B cell (primary cell): ENCODE data around the gene DPH2. TPM values are rescaled to one million over a fixed set of nuclear protein-coding genes. Genes with fewer than 3 reads are reported as not detected.

Source experiments
- ATAC-seq: fragments of 200-7000 bp; cut with Tn5 transposase; one replicate; pipeline ENCODE4 v1.10.0; 2021; ENCODE audit warnings: low read depth, mild to moderate bottlenecking, moderate number of reproducible peaks, moderate library complexity
- CTCF ChIA-PET: fragments of 350-600 bp; sonication (Branson Sonifier 250); formaldehyde crosslinking; loops from one replicate; lab custom pipeline; 2021; ENCODE audit warnings: antibody characterized with exemption, inconsistent platforms; lab: Charles Lee
- POLR2A ChIA-PET: fragments of 350-600 bp; sonication (Branson Sonifier 250); formaldehyde crosslinking; loops from one replicate; lab custom pipeline; 2021; ENCODE audit warnings: antibody characterized with exemption; lab: Charles Lee
- DNase-seq: peaks from one replicate; pipeline ENCODE4 v3.0.0; 2013
- H2AFZ ChIP-seq: 2 replicates; pipeline ENCODE4 v1.6.1; 2012; ENCODE audit warnings: mild to moderate bottlenecking, low read depth, low read length; ENCODE audit not compliant: insufficient read depth, poor library complexity, severe bottlenecking
- H3K27ac ChIP-seq, 2 donors: 1 replicate in 1 of 2; 2 replicates in 1 of 2; pipeline ENCODE4 v1.5.1; 2012 to 2013; ENCODE audit warnings: low read length in 2 of 2, mild to moderate bottlenecking in 2 of 2, moderate library complexity in 1 of 2
- H3K27me3 ChIP-seq, 4 experiments: fragments of 200-600 bp in 1 of 4; sonication (generic) in 1 of 4; replicated peaks in 1 of 4; 1 replicate in 2 of 4; 2 replicates in 2 of 4; pipeline versions ENCODE4 v1.6.1 to v1.7.0; 2013 to 2016; ENCODE audit warnings: low read length in 3 of 4, mild to moderate bottlenecking in 2 of 4, mixed read lengths in 1 of 4, moderate library complexity in 1 of 4; ENCODE audit not compliant: insufficient read depth in 4 of 4, control insufficient read depth in 3 of 4; ENCODE audit errors: control extremely low read depth in 1 of 4
- H3K36me3 ChIP-seq, 2 experiments: replicated peaks in 1 of 2; 1 replicate in 1 of 2; 2 replicates in 1 of 2; pipeline versions ENCODE4 v1.6.1 to v1.7.1; 2013; ENCODE audit warnings: low read length in 1 of 2; ENCODE audit not compliant: insufficient read depth in 2 of 2, control insufficient read depth in 1 of 2; ENCODE audit errors: control extremely low read depth in 1 of 2, extremely low read depth in 1 of 2
- H3K4me1 ChIP-seq, 2 donors: fragments of 200-600 bp in 1 of 2; sonication (generic) in 1 of 2; 1 replicate in 1 of 2; 2 replicates in 1 of 2; pipeline versions ENCODE4 v1.5.1 to v1.6.1; 2013 to 2017; ENCODE audit warnings: low read length in 2 of 2; ENCODE audit not compliant: control insufficient read depth in 2 of 2, insufficient read depth in 2 of 2
- H3K4me2 ChIP-seq: replicated peaks from 2 replicates; pipeline ENCODE3; 2012; ENCODE audit warnings: mild to moderate bottlenecking, low read depth, low read length; ENCODE audit not compliant: poor library complexity, severe bottlenecking
- H3K4me3 ChIP-seq, 5 experiments: fragments of 200-600 bp in 1 of 5; sonication (generic) in 1 of 5; 1 replicate in 3 of 5; 2 replicates in 2 of 5; pipeline versions ENCODE4 v1.5.1 to v1.7.0; 2011 to 2016; ENCODE audit warnings: low read length in 4 of 5, mild to moderate bottlenecking in 4 of 5, low read depth in 2 of 5, control low read depth in 1 of 5, moderate library complexity in 1 of 5; ENCODE audit not compliant: insufficient read depth in 1 of 5; ENCODE audit errors: control extremely low read depth in 1 of 5, extremely low read depth in 1 of 5
- H3K79me2 ChIP-seq: fragments of 200-600 bp; sonication (generic); one replicate; pipeline ENCODE4 v1.6.0; 2016; ENCODE audit warnings: low read length; ENCODE audit not compliant: control insufficient read depth, insufficient read depth
- H3K9ac ChIP-seq: fragments of 200-600 bp; sonication (generic); 2 replicates; pipeline ENCODE4 v1.6.1; 2017; ENCODE audit warnings: mild to moderate bottlenecking, low read length, moderate library complexity
- H3K9me3 ChIP-seq, 3 donors: one replicate each; pipeline versions ENCODE4 v1.6.1 to v1.7.1; 2013; ENCODE audit warnings: low read length in 2 of 3; ENCODE audit not compliant: control insufficient read depth in 2 of 3, insufficient read depth in 1 of 3; ENCODE audit errors: control extremely low read depth in 1 of 3
- H4K20me1 ChIP-seq: 2 replicates; pipeline ENCODE4 v1.6.0; 2012; ENCODE audit warnings: mild to moderate bottlenecking, low read length; ENCODE audit not compliant: insufficient read depth, control insufficient read depth, poor library complexity, severe bottlenecking
- H3K27ac Mint-ChIP-seq: one replicate; pipeline ENCODE4 v1.8.0; 2021; ENCODE audit warnings: mixed read lengths
- H3K27me3 Mint-ChIP-seq: one replicate; pipeline ENCODE4 v1.8.0; 2021; ENCODE audit warnings: mixed read lengths
- H3K4me1 Mint-ChIP-seq: one replicate; pipeline ENCODE4 v1.8.0; 2021; ENCODE audit warnings: mixed read lengths
- H3K4me3 Mint-ChIP-seq: one replicate; pipeline ENCODE4 v1.8.0; 2021; ENCODE audit warnings: mixed read lengths
- H3K9me3 Mint-ChIP-seq: one replicate; pipeline ENCODE4 v1.8.0; 2022; ENCODE audit warnings: mixed read lengths; ENCODE audit not compliant: insufficient read depth
- EZH2 ChIP-seq: IDR thresholded peaks from 2 replicates; pipeline ENCODE4 v1.6.1; 2012; ENCODE audit warnings: borderline replicate concordance, low read depth, mild to moderate bottlenecking, moderate library complexity, low read length; ENCODE audit not compliant: insufficient read depth, poor library complexity, severe bottlenecking
- WGBS: methylation state at CpG from one replicate; pipeline ENCODE4 v1.1.5; 2013; ENCODE audit warnings: missing lambda C conversion rate; ENCODE audit not compliant: insufficient coverage; 5-methylcytosine and 5-hydroxymethylcytosine counted together
- intact Hi-C: fragments of 100-400 bp; cut with micrococcal nuclease; formaldehyde crosslinking; loops from one replicate; pipeline ENCODE4 v1.10.0; 2022
- polyA plus RNA-seq: library from polyadenylated mRNA; depleted of rRNA; stranded (reverse); fragments of >200 nt; gene quantifications from 2 replicates; pipeline ENCODE4 v1.2.3, GENCODE V29; 2012
- total RNA-seq, 2 donors: library from RNA; stranded (reverse); fragments of 120-200 nt in 1 of 2; gene quantifications; 1 replicate in 1 of 2; 2 replicates in 1 of 2; pipeline versions ENCODE4 v1.2.3 to v1.2.4, GENCODE V29; 2013 to 2022
- TF ChIP-seq, protein P1 (sequence below): fragments of 200-600 bp; IDR thresholded peaks from one replicate; pipeline ENCODE4 v1.8.0; 2022; ENCODE audit warnings: antibody characterized with exemption, mild to moderate bottlenecking

Gene DPH2
- total and polyA plus RNA-seq, 2 donors (not counting 1 experiment from before 2014, with no cell fraction given) = 30.5 to 71.9 TPM

GRCh38 chr1:43952731-43953346, 17.0 kb upstream of the DPH2 start:
- Histone ChIP-seq H3K79me2 (peaks cover 41% of the 10 kb centered on the region), H3K9ac (no peak overlapping the region), H4K20me1 (no peaks in the 10 kb centered on the region), H2AFZ (no peak overlapping the region), H3K27ac (no peak overlapping the region), H3K4me2 (no peak overlapping the region), H3K9me3 (no peaks in the 10 kb centered on the region), H3K4me3 (no peak overlapping the region), H3K36me3 (peaks cover 0 to 21% of the 10 kb centered on the region in 2 experiments), H3K27me3 (no peaks in the 10 kb centered on the region), H3K4me1 (peaks cover 1 to 7% of the 10 kb centered on the region in 2 donors)
- peaks cover 14% of the 10 kb centered on the region for H3K4me1 Mint-ChIP-seq
- no peak for TF ChIP-seq EZH2
- TF ChIP-seq, protein P1, sequence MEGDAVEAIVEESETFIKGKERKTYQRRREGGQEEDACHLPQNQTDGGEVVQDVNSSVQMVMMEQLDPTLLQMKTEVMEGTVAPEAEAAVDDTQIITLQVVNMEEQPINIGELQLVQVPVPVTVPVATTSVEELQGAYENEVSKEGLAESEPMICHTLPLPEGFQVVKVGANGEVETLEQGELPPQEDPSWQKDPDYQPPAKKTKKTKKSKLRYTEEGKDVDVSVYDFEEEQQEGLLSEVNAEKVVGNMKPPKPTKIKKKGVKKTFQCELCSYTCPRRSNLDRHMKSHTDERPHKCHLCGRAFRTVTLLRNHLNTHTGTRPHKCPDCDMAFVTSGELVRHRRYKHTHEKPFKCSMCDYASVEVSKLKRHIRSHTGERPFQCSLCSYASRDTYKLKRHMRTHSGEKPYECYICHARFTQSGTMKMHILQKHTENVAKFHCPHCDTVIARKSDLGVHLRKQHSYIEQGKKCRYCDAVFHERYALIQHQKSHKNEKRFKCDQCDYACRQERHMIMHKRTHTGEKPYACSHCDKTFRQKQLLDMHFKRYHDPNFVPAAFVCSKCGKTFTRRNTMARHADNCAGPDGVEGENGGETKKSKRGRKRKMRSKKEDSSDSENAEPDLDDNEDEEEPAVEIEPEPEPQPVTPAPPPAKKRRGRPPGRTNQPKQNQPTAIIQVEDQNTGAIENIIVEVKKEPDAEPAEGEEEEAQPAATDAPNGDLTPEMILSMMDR = no peak
- H3K4me3 Mint-ChIP-seq = no peak overlapping the region
- H3K27ac Mint-ChIP-seq = no peak overlapping the region
- H3K27me3 Mint-ChIP-seq = no peaks in the 10 kb centered on the region
- WGBS = 90% methylated on average over 6 of the region's 8 CpGs
- intact Hi-C loops = no loop called here
- no peak for DNase-seq
- no peak for ATAC-seq
- no peaks in the 10 kb centered on the region for H3K9me3 Mint-ChIP-seq
- ChIA-PET POLR2A (no interaction called here), CTCF (interaction anchor here (1.7 kb wide), 1 partner anchor 18 kb away, joined by 4 read pairs; no protein-coding TSS in a partner anchor)

GRCh38 chr1:43953361-43953760, 16.4 kb upstream of the DPH2 start:
- Mint-ChIP-seq H3K27ac (no peak overlapping the region), H3K9me3 (no peaks in the 10 kb centered on the region), H3K27me3 (no peaks in the 10 kb centered on the region), H3K4me1 (peaks cover 9% of the 10 kb centered on the region), H3K4me3 (no peak overlapping the region)
- H4K20me1 ChIP-seq = no peaks in the 10 kb centered on the region
- TF ChIP-seq, protein P1 = no peak
- TF ChIP-seq EZH2 = no peak
- H3K9me3 ChIP-seq = no peaks in the 10 kb centered on the region
- H3K4me2 ChIP-seq = no peak overlapping the region
- ChIA-PET CTCF (interaction anchor here (1.7 kb wide), 1 partner anchor 18 kb away, joined by 4 read pairs; no protein-coding TSS in a partner anchor), POLR2A (no interaction called here)
- peaks cover 36% of the 10 kb centered on the region for H3K79me2 ChIP-seq
- H3K27me3 ChIP-seq = no peaks in the 10 kb centered on the region
- no peak overlapping the region for H3K27ac ChIP-seq
- intact Hi-C loops = no loop called here
- no peak for ATAC-seq
- WGBS = 96% methylated on average over 2 of the region's 3 CpGs
- H2AFZ ChIP-seq = no peak overlapping the region
- H3K9ac ChIP-seq = no peak overlapping the region
- peaks cover 0 to 2% of the 10 kb centered on the region in 2 donors for H3K4me1 ChIP-seq
- H3K4me3 ChIP-seq = no peak overlapping the region
- H3K36me3 ChIP-seq = peaks cover 0 to 23% of the 10 kb centered on the region in 2 experiments
- DNase-seq = no peak
